ENCODE results near the gene TAS2R3. TPM values are rescaled to one million over a fixed set of nuclear protein-coding genes. Genes with fewer than 3 reads are reported as not detected.

Gene TAS2R3, protein sequence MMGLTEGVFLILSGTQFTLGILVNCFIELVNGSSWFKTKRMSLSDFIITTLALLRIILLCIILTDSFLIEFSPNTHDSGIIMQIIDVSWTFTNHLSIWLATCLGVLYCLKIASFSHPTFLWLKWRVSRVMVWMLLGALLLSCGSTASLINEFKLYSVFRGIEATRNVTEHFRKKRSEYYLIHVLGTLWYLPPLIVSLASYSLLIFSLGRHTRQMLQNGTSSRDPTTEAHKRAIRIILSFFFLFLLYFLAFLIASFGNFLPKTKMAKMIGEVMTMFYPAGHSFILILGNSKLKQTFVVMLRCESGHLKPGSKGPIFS
- total RNA-seq = 1 to 10 TPM in 2 of 4 donors, under 1 TPM in 1, not detected in 1; 0.35 to 3.2 (median 2.7) TPM

DNA sequence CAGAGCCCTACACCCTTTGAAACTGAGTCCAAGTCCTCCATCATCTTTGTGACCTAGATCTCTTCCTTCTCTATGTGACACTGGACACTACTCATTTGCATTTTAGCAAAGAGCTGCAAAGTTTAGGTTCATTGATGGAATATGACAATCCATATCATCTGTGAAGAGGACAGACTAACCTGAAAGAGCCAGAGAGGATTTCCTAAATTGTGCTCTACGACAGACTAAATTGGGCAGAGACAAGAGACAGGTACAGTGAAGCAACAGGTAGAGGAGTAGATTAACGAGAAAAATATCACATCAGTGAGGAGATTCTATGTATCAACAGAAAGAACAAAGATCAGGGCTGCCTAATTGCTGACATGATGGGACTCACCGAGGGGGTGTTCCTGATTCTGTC lies at the start of gene TAS2R3:
Gene TAS2R3, plus strand, starts transcription at position 301 of the 400 bp plus-strand sequence. Its CDS starts 62 bp downstream, at position 363.
- no peak for DNase-seq
- H3K4me1 ChIP-seq = no peaks in the 10 kb centered on the region
- intact Hi-C loops (cut with DNase I) = no loop called here
- no peak for TF ChIP-seq POLR2A (IDR thresholded peaks at IDR 0.05)
- TF ChIP-seq, protein P1, sequence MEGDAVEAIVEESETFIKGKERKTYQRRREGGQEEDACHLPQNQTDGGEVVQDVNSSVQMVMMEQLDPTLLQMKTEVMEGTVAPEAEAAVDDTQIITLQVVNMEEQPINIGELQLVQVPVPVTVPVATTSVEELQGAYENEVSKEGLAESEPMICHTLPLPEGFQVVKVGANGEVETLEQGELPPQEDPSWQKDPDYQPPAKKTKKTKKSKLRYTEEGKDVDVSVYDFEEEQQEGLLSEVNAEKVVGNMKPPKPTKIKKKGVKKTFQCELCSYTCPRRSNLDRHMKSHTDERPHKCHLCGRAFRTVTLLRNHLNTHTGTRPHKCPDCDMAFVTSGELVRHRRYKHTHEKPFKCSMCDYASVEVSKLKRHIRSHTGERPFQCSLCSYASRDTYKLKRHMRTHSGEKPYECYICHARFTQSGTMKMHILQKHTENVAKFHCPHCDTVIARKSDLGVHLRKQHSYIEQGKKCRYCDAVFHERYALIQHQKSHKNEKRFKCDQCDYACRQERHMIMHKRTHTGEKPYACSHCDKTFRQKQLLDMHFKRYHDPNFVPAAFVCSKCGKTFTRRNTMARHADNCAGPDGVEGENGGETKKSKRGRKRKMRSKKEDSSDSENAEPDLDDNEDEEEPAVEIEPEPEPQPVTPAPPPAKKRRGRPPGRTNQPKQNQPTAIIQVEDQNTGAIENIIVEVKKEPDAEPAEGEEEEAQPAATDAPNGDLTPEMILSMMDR (IDR thresholded peaks at IDR 0.05) = no peak
- peaks cover 0 to 77% (median 10%) of the 10 kb centered on the region in 3 donors for H3K36me3 ChIP-seq
- H3K9me3 ChIP-seq = no peaks in the 10 kb centered on the region
- WGBS, 2 donors = 94% methylated on average over 3 of the region's 3 CpGs
- H3K27me3 ChIP-seq = no peaks in the 10 kb centered on the region
- H3K27ac ChIP-seq = no peak within 1 kb of the TSS
- H3K4me3 ChIP-seq = no peak within 1 kb of the TSS

DNA sequence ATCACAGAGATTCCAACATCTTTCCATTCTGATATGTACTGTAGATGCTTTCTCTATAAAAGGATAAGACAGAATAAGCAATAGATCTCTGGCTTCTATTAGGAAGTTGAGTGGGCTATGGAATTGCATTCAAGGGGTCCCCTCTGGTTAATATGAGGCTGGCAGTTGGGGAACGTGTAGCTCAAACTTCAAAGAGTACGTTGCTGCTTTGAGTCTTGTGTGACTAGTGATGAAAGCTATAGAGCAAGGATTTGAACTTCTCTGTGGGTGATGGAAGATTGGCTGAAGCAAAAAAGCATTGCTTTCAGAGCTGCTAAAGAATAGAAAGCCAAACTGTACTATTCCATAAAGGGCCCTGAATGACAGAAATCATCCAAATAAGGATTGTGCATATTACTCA lies 49.3 kb upstream of the TAS2R3 start:
- Histone ChIP-seq H3K4me3 (no peak overlapping the region), H3K4me1 (no peaks in the 10 kb centered on the region), H3K36me3 (no peaks in the 10 kb centered on the region), H3K27ac (no peak overlapping the region), H3K27me3 (no peaks in the 10 kb centered on the region), H3K9me3 (no peaks in the 10 kb centered on the region)
- DNase-seq = no peak
- TF ChIP-seq POLR2A (IDR thresholded peaks at IDR 0.05) = no peak
- TF ChIP-seq, protein P1 (IDR thresholded peaks at IDR 0.05) = no peak
- intact Hi-C loops (cut with DNase I) = no loop called here
- 79 to 87% methylated on average over 2 of the region's 2 CpGs for WGBS, 2 donors

DNA sequence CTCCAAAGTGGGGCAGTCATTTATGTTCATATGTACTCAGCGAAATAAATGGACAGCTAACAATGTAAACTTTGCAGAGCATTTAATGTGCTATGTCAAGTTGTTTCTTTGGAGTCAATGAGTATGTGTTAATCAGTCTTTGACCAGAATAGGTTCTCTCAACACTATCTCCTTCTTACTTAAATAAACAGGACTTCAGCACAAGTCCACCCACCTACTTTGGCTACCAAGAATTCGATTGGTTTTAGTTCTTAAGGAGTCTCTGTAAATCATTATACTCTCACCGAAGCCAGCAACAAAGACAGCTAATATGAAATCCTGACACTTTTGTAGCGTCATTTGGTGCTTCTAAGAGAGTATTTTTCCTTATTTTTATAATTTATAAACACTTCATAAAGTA lies 48.9 kb upstream of the TAS2R3 start:
- no peak overlapping the region for H3K27ac ChIP-seq

DNA sequence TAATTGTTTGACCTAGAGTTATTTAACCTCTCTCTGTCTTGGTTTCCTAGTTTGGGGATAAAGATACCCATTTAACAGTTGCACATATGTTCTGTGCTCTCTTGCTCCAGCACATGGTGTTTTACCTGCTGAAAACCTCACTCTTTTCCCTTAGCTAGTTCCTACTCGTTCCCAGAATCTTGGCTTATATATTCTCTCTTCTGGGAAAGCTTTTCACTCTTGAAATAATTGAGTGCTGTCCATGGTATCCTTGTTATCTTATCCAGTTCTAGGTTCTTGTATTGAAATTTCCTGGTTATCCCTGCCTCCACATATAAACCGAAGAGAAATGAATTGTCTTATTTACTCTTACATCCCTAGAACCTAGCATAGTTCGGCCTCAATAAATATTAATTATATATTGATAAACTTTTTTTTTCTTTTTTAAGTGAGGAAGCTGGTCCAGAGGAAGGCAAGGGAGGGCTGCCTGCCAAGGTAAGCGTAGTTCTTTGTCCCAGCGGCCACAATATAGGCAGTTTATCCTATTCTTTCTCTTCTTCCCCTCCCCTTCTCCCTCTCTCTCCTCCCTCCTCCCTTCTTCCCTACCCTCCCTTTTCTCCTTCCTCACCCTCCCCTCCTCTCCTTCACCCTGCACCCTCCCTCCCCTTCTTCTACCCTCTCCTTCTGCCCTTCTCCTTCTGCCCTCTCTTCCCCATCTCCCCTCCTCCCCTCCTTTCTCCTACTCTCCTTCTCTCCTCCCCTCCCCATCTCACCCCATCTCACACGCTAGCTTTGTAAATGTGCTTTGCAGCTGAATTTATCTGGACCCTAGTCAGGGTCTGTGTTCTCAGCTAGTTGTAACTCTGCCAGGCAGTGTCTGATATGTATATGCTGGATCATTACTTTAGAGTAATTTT lies 47.9 kb upstream of the TAS2R3 start:
- Histone ChIP-seq H3K4me1 (no peaks in the 10 kb centered on the region), H3K36me3 (no peaks in the 10 kb centered on the region), H3K27me3 (no peaks in the 10 kb centered on the region), H3K27ac (no peak overlapping the region), H3K9me3 (no peaks in the 10 kb centered on the region), H3K4me3 (no peak overlapping the region)
- intact Hi-C loops (cut with DNase I) = no loop called here
- TF ChIP-seq, protein P1 (IDR thresholded peaks at IDR 0.05) = no peak
- no peak for TF ChIP-seq POLR2A (IDR thresholded peaks at IDR 0.05)
- WGBS, 2 donors = 73 to 74% methylated on average over 6 of the region's 6 CpGs
- DNase-seq = no peak

More for the DNA sequence above, 48.9 kb upstream of the TAS2R3 start:
- no peaks in the 10 kb centered on the region for H3K4me1 ChIP-seq
- no peak for DNase-seq
- no peaks in the 10 kb centered on the region for H3K27me3 ChIP-seq
- no peak for TF ChIP-seq POLR2A (IDR thresholded peaks at IDR 0.05)
- TF ChIP-seq, protein P1 (IDR thresholded peaks at IDR 0.05) = no peak
- no peaks in the 10 kb centered on the region for H3K36me3 ChIP-seq
- WGBS, 2 donors = 66% methylated on average over 4 of the region's 4 CpGs
- H3K9me3 ChIP-seq = no peaks in the 10 kb centered on the region
- intact Hi-C loops (cut with DNase I) = no loop called here
- H3K4me3 ChIP-seq = no peak overlapping the region

DNA sequence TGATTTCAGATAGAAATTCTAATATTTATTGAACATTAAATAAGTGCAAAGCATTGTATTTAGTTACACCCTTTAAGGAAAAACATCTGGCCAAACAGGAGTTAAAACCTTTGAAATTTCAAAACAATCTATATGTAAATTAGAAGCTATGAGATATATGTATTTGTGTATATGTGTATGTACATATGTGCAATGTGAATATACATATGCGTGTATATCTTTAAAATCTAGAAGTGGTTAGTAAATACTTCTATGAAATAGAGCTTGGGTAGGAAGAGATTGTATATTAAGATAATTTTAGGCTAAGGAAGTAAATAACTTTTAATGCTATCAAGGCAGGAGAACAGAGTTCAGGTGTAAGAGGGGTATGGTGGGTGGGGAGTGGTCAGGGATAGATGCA lies 46.4 kb upstream of the TAS2R3 start:
- no peaks in the 10 kb centered on the region for H3K36me3 ChIP-seq
- no peak overlapping the region for H3K4me3 ChIP-seq
- H3K27ac ChIP-seq = no peak overlapping the region
- no peaks in the 10 kb centered on the region for H3K9me3 ChIP-seq
- intact Hi-C loops (cut with DNase I) = no loop called here
- TF ChIP-seq, protein P1 (IDR thresholded peaks at IDR 0.05) = no peak
- no peak for TF ChIP-seq POLR2A (IDR thresholded peaks at IDR 0.05)
- DNase-seq = no peak
- H3K27me3 ChIP-seq = no peaks in the 10 kb centered on the region
- no peaks in the 10 kb centered on the region for H3K4me1 ChIP-seq
- 98 to 100% methylated on average over 1 of the region's 1 CpG for WGBS, 2 donors
